CD8-positive, alpha-beta memory T cell (primary cell): ENCODE results near the gene HCAR1. TPM values are rescaled to one million over a fixed set of nuclear protein-coding genes. Genes with fewer than 3 reads are reported as not detected.
A peak's percentile ranks its signal among the peaks of the same experiment; 100 is the strongest.
"Not testable (repeated sequence)": the region's sequence is repeated elsewhere in the genome, so short reads cannot be mapped to it uniquely, and the experiment has no call there.

Source experiments
- CTCF ChIA-PET: fragments of 350-600 bp; sonication (Branson Sonifier 250); formaldehyde crosslinking; loops from one replicate; lab custom pipeline; 2021; ENCODE audit warnings: antibody characterized with exemption; lab: Charles Lee
- POLR2A ChIA-PET: fragments of 350-600 bp; sonication (Branson Sonifier 250); formaldehyde crosslinking; loops from one replicate; lab custom pipeline; 2021; ENCODE audit warnings: antibody characterized with exemption; lab: Charles Lee
- DNase-seq, 5 donors: peaks; one replicate each; pipeline versions ENCODE4 v3.0.0 to v3.0.0-alpha.2; 2020 to 2022; ENCODE audit warnings: mixed read lengths in 1 of 5
- H3K27ac ChIP-seq: one replicate; pipeline ENCODE4 v1.7.0; 2013; ENCODE audit warnings: low read depth, mild to moderate bottlenecking, low read length, moderate library complexity
- H3K27me3 ChIP-seq: 2 replicates; pipeline ENCODE4 v1.7.0; 2013; ENCODE audit warnings: low read length, mild to moderate bottlenecking; ENCODE audit not compliant: insufficient read depth, poor library complexity, severe bottlenecking
- H3K36me3 ChIP-seq: 2 replicates; pipeline ENCODE4 v1.7.0; 2013; ENCODE audit warnings: mild to moderate bottlenecking, low read length, moderate library complexity; ENCODE audit not compliant: insufficient read depth
- H3K4me1 ChIP-seq: 2 replicates; pipeline ENCODE4 v1.7.0; 2013; ENCODE audit warnings: mild to moderate bottlenecking, low read length, moderate library complexity; ENCODE audit not compliant: insufficient read depth
- H3K4me3 ChIP-seq: 2 replicates; pipeline ENCODE4 v1.7.0; 2013; ENCODE audit warnings: mild to moderate bottlenecking, low read length
- H3K9me3 ChIP-seq: 2 replicates; pipeline ENCODE4 v1.7.0; 2013; ENCODE audit warnings: mild to moderate bottlenecking, low read length
- H3K27ac Mint-ChIP-seq, 8 donors: one replicate each; pipeline ENCODE4 v1.8.0; 2020 to 2021; ENCODE audit warnings: mixed read lengths in 8 of 8, mild to moderate bottlenecking in 6 of 8, inconsistent platforms in 3 of 8, moderate library complexity in 3 of 8
- H3K27me3 Mint-ChIP-seq, 2 donors: one replicate each; pipeline ENCODE4 v1.8.0; 2020 to 2021; ENCODE audit warnings: mixed read lengths in 2 of 2, mild to moderate bottlenecking in 1 of 2, moderate library complexity in 1 of 2
- H3K36me3 Mint-ChIP-seq, 3 donors: one replicate each; pipeline ENCODE4 v1.8.0; 2020 to 2021; ENCODE audit warnings: mixed read lengths in 3 of 3, inconsistent platforms in 1 of 3, mild to moderate bottlenecking in 1 of 3
- H3K4me1 Mint-ChIP-seq, 3 donors: one replicate each; pipeline ENCODE4 v1.8.0; 2020 to 2021; ENCODE audit warnings: mixed read lengths in 3 of 3, inconsistent platforms in 1 of 3, mild to moderate bottlenecking in 1 of 3
- H3K4me3 Mint-ChIP-seq, 7 donors: one replicate each; pipeline ENCODE4 v1.8.0; 2020 to 2021; ENCODE audit warnings: mixed read lengths in 7 of 7, mild to moderate bottlenecking in 6 of 7, moderate library complexity in 4 of 7, inconsistent platforms in 2 of 7
- H3K9me3 Mint-ChIP-seq, 5 donors: one replicate each; pipeline ENCODE4 v1.8.0; 2020 to 2022; ENCODE audit warnings: mixed read lengths in 5 of 5, mild to moderate bottlenecking in 3 of 5, moderate library complexity in 2 of 5, inconsistent platforms in 1 of 5
- polyA plus RNA-seq: library from polyadenylated mRNA; unstranded; fragments of 300-500 nt; fragmentation: Illumina TruSeq; gene quantifications from one replicate; pipeline ENCODE4 v1.2.3, GENCODE V29; 2021
- total RNA-seq, 2 experiments: library from RNA; stranded (reverse); gene quantifications; one replicate each; pipeline ENCODE4 v1.2.3, GENCODE V29; 2021

The HCAR1 gene
- total and polyA plus RNA-seq, 3 experiments from 2014 or later: 0.13 to 0.16 TPM; not detected in 1

DNA sequence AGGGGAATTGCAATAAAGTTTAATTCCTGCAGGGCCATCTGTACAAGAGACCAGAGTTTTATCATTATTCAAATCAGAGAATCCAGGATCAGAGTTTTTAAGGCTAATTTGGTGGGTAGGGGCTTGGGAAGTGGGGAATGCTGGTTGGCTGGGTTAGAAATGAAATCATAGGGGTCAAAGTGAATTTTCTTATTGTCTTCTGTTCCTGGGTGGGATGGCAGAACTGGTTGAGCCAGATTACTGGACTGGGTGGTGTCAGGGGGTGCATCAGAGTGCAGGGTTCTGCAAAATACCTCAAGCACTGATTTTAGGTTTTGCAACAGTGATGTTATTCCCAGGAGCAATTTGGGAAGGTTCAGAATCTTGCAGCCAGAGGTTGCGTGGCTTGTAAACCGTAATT lies 33.7 kb downstream of the HCAR1 start:
- H3K4me3 ChIP-seq, POLR2A ChIA-PET, H3K4me1 Mint-ChIP-seq, H3K27ac ChIP-seq, H3K9me3 Mint-ChIP-seq, H3K27me3 Mint-ChIP-seq, H3K4me3 Mint-ChIP-seq, DNase-seq, H3K9me3 ChIP-seq, H3K27me3 ChIP-seq, H3K36me3 Mint-ChIP-seq, CTCF ChIA-PET, H3K36me3 ChIP-seq, H3K4me1 ChIP-seq: not testable (repeated sequence)
- H3K27ac Mint-ChIP-seq: peak overlapping the region in 1 of 8 donors; percentile 24

DNA sequence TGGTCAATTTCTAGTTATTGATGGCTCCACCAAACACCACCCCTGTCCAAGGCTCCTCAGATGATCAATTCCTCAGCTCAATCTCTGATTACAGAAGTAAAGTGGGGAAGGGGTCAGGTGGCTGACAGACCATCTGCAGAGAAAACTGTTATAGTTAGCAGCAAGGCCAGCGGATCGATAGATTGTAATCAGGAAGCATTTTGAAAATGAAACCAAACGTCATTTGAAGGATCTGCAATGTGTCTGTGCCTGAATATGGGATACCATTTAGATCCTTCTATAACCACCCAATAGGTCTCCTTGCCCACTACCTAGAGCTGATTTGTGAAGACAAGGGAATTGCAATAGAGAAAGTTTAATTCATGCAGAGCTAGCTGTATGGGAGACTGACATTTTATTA lies 39.1 kb downstream of the HCAR1 start:
- Histone ChIP-seq H3K4me1 (no peaks in the 10 kb centered on the region), H3K36me3 (no peaks in the 10 kb centered on the region), H3K4me3 (no peak overlapping the region), H3K27me3 (no peaks in the 10 kb centered on the region), H3K9me3 (no peaks in the 10 kb centered on the region), H3K27ac (no peak overlapping the region)
- Mint-ChIP-seq H3K27ac (peak overlapping the region in 2 of 8 donors; percentile 19 to 42), H3K4me1 (peaks cover 0 to 5% (median 0%) of the 10 kb centered on the region in 3 donors), H3K4me3 (peak overlapping the region in 2 of 7 donors; percentile 1 to 4), H3K27me3 (no peaks in the 10 kb centered on the region), H3K9me3 (no peaks in the 10 kb centered on the region), H3K36me3 (no peaks in the 10 kb centered on the region)
- DNase-seq: no peak
- CTCF ChIA-PET: no interaction called here
- POLR2A ChIA-PET: no interaction called here

DNA sequence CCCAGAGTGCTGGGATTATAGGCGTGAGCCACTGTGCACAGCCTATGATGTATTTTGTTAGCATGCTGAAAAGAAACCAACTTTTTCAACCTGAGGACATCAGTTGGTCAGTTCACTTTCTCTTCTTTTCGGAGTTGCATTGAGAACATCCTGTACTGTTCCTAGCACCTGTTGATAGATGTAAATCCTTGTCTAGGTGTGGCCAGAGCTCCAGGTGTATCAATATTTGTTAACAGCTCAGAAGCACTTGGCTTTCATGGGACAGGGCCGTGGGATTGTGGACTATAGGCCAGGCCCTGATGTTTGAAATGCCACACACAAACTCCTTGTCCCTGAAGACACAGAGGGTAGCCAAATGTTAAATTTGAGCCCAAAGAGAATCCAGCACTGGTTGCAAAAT lies 42.4 kb downstream of the HCAR1 start:
- no peaks in the 10 kb centered on the region for H3K27me3 Mint-ChIP-seq
- peaks cover 0 to 5% (median 0%) of the 10 kb centered on the region in 3 donors for H3K4me1 Mint-ChIP-seq

DNA sequence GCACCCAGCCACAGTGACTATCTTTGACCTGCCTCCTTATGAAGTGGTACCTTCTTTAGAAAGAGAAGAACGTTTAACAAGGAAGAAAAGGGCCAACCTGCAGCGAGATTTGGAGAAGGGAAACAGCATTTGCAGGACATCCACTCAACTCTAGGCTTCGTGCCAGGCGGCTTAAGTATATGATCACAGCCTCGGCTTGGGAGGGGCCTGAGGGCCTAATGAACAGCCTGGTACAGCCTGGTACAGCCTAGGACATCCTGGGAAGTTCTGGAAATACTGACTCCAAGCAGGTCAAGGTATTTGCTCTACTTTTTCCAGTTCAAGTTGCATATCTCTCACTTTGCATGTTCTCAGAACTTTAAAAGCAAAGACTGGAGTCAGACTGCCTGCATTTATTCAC lies 43.6 kb downstream of the HCAR1 start:
- Mint-ChIP-seq H3K27me3 (peaks cover 0 to 2% of the 10 kb centered on the region in 2 donors), H3K36me3 (no peaks in the 10 kb centered on the region), H3K4me1 (peaks cover 0 to 5% (median 0%) of the 10 kb centered on the region in 3 donors), H3K9me3 (no peaks in the 10 kb centered on the region), H3K27ac (no peak overlapping the region), H3K4me3 (no peak overlapping the region)
- Histone ChIP-seq H3K36me3 (no peaks in the 10 kb centered on the region), H3K4me3 (no peak overlapping the region), H3K27me3 (no peaks in the 10 kb centered on the region), H3K4me1 (no peaks in the 10 kb centered on the region), H3K9me3 (no peaks in the 10 kb centered on the region), H3K27ac (no peak overlapping the region)
- no peak for DNase-seq
- CTCF ChIA-PET: no interaction called here
- POLR2A ChIA-PET: no interaction called here

More for the DNA sequence above, 42.4 kb downstream of the HCAR1 start:
- no peak for DNase-seq
- Mint-ChIP-seq H3K9me3 (no peaks in the 10 kb centered on the region), H3K27ac (no peak overlapping the region), H3K4me3 (no peak overlapping the region), H3K36me3 (no peaks in the 10 kb centered on the region)
- Histone ChIP-seq H3K4me1 (no peaks in the 10 kb centered on the region), H3K9me3 (no peaks in the 10 kb centered on the region), H3K4me3 (no peak overlapping the region), H3K36me3 (no peaks in the 10 kb centered on the region), H3K27me3 (no peaks in the 10 kb centered on the region), H3K27ac (no peak overlapping the region)
- ChIA-PET POLR2A (no interaction called here), CTCF (no interaction called here)

DNA sequence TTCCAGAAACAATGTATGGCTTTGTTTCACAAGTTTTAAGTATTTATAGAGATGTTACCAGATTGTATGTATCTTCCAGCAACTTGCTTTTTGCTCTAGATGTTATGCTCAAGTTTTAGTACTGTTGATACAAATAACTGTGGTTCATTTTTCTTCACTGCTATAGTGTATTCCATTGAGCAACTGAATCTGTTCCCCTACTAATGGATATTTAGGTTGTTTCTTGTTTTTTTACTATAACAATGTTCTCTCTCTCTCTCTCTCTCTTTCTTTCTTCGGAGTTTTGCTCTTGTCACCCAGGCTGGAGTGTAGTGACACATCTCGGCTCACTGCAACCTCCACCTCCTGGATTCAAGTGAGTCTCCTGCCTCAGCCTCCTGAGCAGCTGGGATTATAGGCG lies 44.1 kb downstream of the HCAR1 start:
- Mint-ChIP-seq H3K9me3 (no peaks in the 10 kb centered on the region), H3K4me3 (no peak overlapping the region), H3K27ac (no peak overlapping the region), H3K4me1 (peaks cover 0 to 2% (median 0%) of the 10 kb centered on the region in 3 donors), H3K27me3 (peaks cover 0 to 2% of the 10 kb centered on the region in 2 donors), H3K36me3 (no peaks in the 10 kb centered on the region)
- no peaks in the 10 kb centered on the region for H3K36me3 ChIP-seq
- POLR2A ChIA-PET: no interaction called here
- no peak overlapping the region for H3K27ac ChIP-seq
- DNase-seq: no peak
- CTCF ChIA-PET: no interaction called here
- no peaks in the 10 kb centered on the region for H3K9me3 ChIP-seq
- H3K4me1 ChIP-seq: no peaks in the 10 kb centered on the region
- H3K27me3 ChIP-seq: no peaks in the 10 kb centered on the region
- H3K4me3 ChIP-seq: no peak overlapping the region

DNA sequence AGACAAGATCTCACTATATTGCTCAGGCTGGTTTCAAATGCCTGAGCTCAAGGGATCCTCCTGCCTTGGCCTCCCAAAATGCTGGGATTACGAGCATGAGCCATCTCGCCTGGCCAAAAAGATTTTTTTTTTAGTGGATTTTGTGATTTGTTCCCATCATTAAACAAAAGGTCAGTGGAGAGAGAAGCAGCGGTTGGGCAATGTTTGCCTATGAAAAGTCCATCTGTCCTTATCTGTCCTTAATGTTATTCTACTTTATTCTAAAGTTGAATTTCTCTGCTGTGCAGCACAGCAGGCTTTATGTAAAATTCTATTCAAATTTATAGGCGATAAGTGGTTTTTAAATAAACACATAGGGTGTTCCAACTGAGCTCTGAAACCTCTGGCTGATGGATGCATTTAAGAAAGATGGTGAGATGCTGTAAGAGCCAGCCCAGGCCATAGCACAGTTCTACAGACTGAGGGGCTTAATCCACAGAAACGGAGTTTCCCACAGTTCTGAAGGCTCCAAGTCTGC lies 46.3 kb downstream of the HCAR1 start:
- Histone ChIP-seq H3K36me3 (no peaks in the 10 kb centered on the region), H3K9me3 (no peaks in the 10 kb centered on the region), H3K4me3 (no peak overlapping the region), H3K4me1 (no peaks in the 10 kb centered on the region), H3K27ac (no peak overlapping the region), H3K27me3 (no peaks in the 10 kb centered on the region)
- Mint-ChIP-seq H3K4me3 (no peak overlapping the region), H3K27me3 (peaks cover under 1 to 2% of the 10 kb centered on the region in 2 donors), H3K4me1 (no peaks in the 10 kb centered on the region), H3K27ac (no peak overlapping the region), H3K9me3 (no peaks in the 10 kb centered on the region), H3K36me3 (no peaks in the 10 kb centered on the region)
- CTCF ChIA-PET: no interaction called here
- POLR2A ChIA-PET: no interaction called here
- no peak for DNase-seq

DNA sequence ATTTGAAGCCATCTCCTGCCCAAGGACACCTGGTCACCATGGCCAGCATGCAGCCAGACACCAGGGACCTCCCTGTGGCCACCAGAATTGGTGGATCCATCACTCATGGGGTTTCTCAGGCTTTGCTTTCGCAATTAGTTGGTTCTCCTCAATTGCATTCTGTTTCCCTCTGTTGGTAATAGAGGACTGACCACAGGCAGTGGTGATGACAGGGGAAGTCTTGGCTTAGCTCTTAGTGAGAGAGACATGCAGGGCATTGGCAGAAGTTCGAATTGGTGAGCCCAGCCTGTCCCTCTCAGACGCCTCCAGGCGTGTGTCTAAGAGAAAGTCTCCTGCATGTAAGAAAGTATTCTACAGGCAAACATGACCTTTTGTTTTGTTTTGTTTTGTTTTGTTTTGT lies 48.8 kb downstream of the HCAR1 start:
- POLR2A ChIA-PET: no interaction called here
- no peaks in the 10 kb centered on the region for H3K36me3 Mint-ChIP-seq
- H3K27ac Mint-ChIP-seq: no peak overlapping the region
- CTCF ChIA-PET: no interaction called here
- DNase-seq: no peak
- peaks cover 3 to 11% of the 10 kb centered on the region in 2 donors for H3K27me3 Mint-ChIP-seq
- no peaks in the 10 kb centered on the region for H3K27me3 ChIP-seq
- no peak overlapping the region for H3K4me3 Mint-ChIP-seq
- no peaks in the 10 kb centered on the region for H3K9me3 ChIP-seq
- no peaks in the 10 kb centered on the region for H3K4me1 Mint-ChIP-seq
- H3K27ac ChIP-seq: no peak overlapping the region
- no peak overlapping the region for H3K4me3 ChIP-seq
- H3K4me1 ChIP-seq: no peaks in the 10 kb centered on the region
- no peaks in the 10 kb centered on the region for H3K36me3 ChIP-seq
- H3K9me3 Mint-ChIP-seq: no peaks in the 10 kb centered on the region

DNA sequence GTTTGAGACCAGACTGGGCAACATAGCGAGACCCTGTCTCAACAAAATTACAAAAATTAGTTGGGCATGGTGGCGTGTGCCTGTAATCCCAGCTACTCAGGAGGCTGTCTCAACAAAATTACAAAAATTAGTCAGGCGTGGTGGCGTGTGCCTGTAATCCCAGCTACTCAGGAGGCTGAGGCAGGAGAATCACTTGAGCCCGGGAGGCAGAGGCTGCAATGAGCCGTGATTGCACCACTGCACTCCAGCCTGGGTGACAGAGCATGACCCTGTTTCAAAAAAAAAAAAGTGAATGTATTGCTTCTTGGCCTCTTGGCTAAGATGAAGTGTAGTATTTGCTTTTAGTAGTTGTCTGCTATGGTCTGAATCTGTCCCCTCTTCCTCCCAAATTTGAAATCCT lies 49.7 kb downstream of the HCAR1 start:
- H3K9me3 Mint-ChIP-seq, H3K36me3 Mint-ChIP-seq, DNase-seq, H3K4me1 Mint-ChIP-seq, H3K27ac Mint-ChIP-seq, H3K27ac ChIP-seq, POLR2A ChIA-PET, H3K36me3 ChIP-seq, H3K4me1 ChIP-seq, CTCF ChIA-PET, H3K27me3 ChIP-seq, H3K9me3 ChIP-seq, H3K4me3 Mint-ChIP-seq, H3K4me3 ChIP-seq: not testable (repeated sequence)
- H3K27me3 Mint-ChIP-seq: peaks cover 3 to 13% of the 10 kb centered on the region in 2 donors

DNA sequence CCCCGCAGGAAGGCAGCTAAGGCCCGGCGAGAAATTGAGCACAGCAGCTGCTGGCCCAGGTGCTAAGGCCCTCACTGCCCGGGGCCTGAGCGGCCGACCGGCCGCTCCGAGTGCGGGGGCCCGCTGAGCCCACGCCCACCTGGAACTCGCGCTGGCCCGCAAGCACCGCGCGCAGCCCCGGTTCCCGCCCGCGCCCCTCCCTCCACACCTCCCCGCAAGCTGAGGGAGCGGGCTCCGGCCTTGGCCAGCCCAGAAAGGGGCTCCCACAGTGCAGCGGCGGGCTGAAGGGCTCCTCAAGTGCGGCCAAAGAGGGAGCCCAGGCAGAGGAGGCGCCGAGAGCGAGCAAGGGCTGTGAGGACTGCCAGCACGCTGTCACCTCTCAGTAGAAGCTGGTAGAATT lies 53.9 kb downstream of the HCAR1 start:
- H3K4me3 Mint-ChIP-seq, H3K4me1 Mint-ChIP-seq, H3K27ac Mint-ChIP-seq, H3K9me3 ChIP-seq, H3K4me1 ChIP-seq, POLR2A ChIA-PET, H3K27ac ChIP-seq, H3K9me3 Mint-ChIP-seq, DNase-seq, H3K4me3 ChIP-seq, H3K36me3 ChIP-seq, H3K27me3 ChIP-seq, H3K36me3 Mint-ChIP-seq: not testable (repeated sequence)
- peaks cover 6 to 27% of the 10 kb centered on the region in 2 donors for H3K27me3 Mint-ChIP-seq
- CTCF ChIA-PET: interaction anchor here (1.1 kb wide), 1 partner anchor 40 kb away, joined by 3 read pairs; no protein-coding TSS in a partner anchor
